WTC11 (cell line): ENCODE data around the gene PAXIP1. TPM values are rescaled to one million over a fixed set of nuclear protein-coding genes. Genes with fewer than 3 reads are reported as not detected.

Source experiments
- ATAC-seq: fragments of 200-7000 bp; cut with Tn5 transposase; 2 replicates; pipeline ENCODE4 v1.10.0; 2021; ENCODE audit warnings: mild to moderate bottlenecking, moderate library complexity
- CTCF ChIA-PET: fragments of 300-600 bp; sonication (Branson Sonifier 250); formaldehyde crosslinking; loops from one replicate; lab custom pipeline; 2021; ENCODE audit warnings: antibody characterized with exemption; lab: Charles Lee
- POLR2A ChIA-PET: fragments of 350-600 bp; sonication (Branson Sonifier 250); formaldehyde crosslinking; loops from one replicate; lab custom pipeline; 2021; ENCODE audit warnings: antibody characterized with exemption; lab: Charles Lee
- DNase-seq: peaks from one replicate; pipeline ENCODE4 v3.0.0; 2021; ENCODE audit warnings: low spot score
- H3K27ac Mint-ChIP-seq: 2 replicates; pipeline ENCODE4 v1.8.0; 2021; ENCODE audit warnings: mixed read lengths
- H3K27me3 Mint-ChIP-seq: 2 replicates; pipeline ENCODE4 v1.8.0; 2021; ENCODE audit warnings: low read depth, mild to moderate bottlenecking, moderate library complexity, mixed read lengths
- H3K36me3 Mint-ChIP-seq: 2 replicates; pipeline ENCODE4 v1.8.0; 2021; ENCODE audit warnings: mixed read lengths
- H3K4me1 Mint-ChIP-seq: 2 replicates; pipeline ENCODE4 v1.8.0; 2022; ENCODE audit warnings: mixed read lengths
- H3K4me3 Mint-ChIP-seq: 2 replicates; pipeline ENCODE4 v1.8.0; 2021; ENCODE audit warnings: mild to moderate bottlenecking, moderate library complexity, mixed read lengths
- H3K9me3 Mint-ChIP-seq: 2 replicates; pipeline ENCODE4 v1.8.0; 2021; ENCODE audit warnings: mixed read lengths
- AR ChIP-seq: fragments of 250-450 bp; sonication (Bioruptor Pico); IDR thresholded peaks from 2 replicates; pipeline ENCODE4 v1.9.0; 2021; ENCODE audit warnings: mild to moderate bottlenecking
- CREM ChIP-seq: sonication (generic); formaldehyde crosslinking; IDR thresholded peaks from 2 replicates; pipeline ENCODE4 v1.8.1; 2022; ENCODE audit warnings: mild to moderate bottlenecking, missing genetic modification reagents, moderate library complexity
- ELF4 ChIP-seq: sonication (generic); formaldehyde crosslinking; IDR thresholded peaks from 2 replicates; pipeline ENCODE4 v1.8.1; 2022; ENCODE audit warnings: low read depth, mild to moderate bottlenecking, moderate library complexity, missing genetic modification reagents
- ERG ChIP-seq: fragments of 250-450 bp; sonication (Bioruptor Pico); IDR thresholded peaks from 2 replicates; pipeline ENCODE4 v1.8.0; 2021; ENCODE audit warnings: mild to moderate bottlenecking
- ESRRA ChIP-seq: sonication (generic); formaldehyde crosslinking; IDR thresholded peaks from 2 replicates; pipeline ENCODE4 v1.8.1; 2022; ENCODE audit warnings: mild to moderate bottlenecking, missing genetic modification reagents, borderline replicate concordance
- FOXK1 ChIP-seq: sonication (generic); formaldehyde crosslinking; IDR thresholded peaks from 2 replicates; pipeline ENCODE4 v1.8.0; 2022; ENCODE audit warnings: mild to moderate bottlenecking, moderate library complexity, missing genetic modification reagents
- HMGA2 ChIP-seq: fragments of 250-450 bp; sonication (Bioruptor Pico); IDR thresholded peaks from 2 replicates; pipeline ENCODE4 v1.4.0; 2021; ENCODE audit warnings: mild to moderate bottlenecking, moderate library complexity
- NFE2L1 ChIP-seq: sonication (generic); formaldehyde crosslinking; IDR thresholded peaks from 2 replicates; pipeline ENCODE4 v1.8.1; 2023; ENCODE audit warnings: missing genetic modification reagents
- PRDM15 ChIP-seq: sonication (generic); formaldehyde crosslinking; IDR thresholded peaks from 2 replicates; pipeline ENCODE4 v1.8.0; 2022; ENCODE audit warnings: missing genetic modification reagents
- RELA ChIP-seq: sonication (generic); formaldehyde crosslinking; IDR thresholded peaks from 2 replicates; pipeline ENCODE4 v1.8.1; 2022; ENCODE audit warnings: missing genetic modification reagents, mild to moderate bottlenecking, borderline replicate concordance
- RORB ChIP-seq: fragments of 250-450 bp; sonication (Bioruptor Pico); IDR thresholded peaks from 2 replicates; pipeline ENCODE4 v1.9.0; 2021; ENCODE audit warnings: mild to moderate bottlenecking
- SP1 ChIP-seq: sonication (generic); formaldehyde crosslinking; conservative IDR thresholded peaks from 2 replicates; pipeline ENCODE4 v1.8.1; 2022; ENCODE audit warnings: missing genetic modification reagents
- STAT6 ChIP-seq: sonication (generic); formaldehyde crosslinking; conservative IDR thresholded peaks from 2 replicates; pipeline ENCODE4 v1.8.1; 2023; ENCODE audit warnings: mild to moderate bottlenecking, low read depth, missing genetic modification reagents, moderate library complexity
- ZNF121 ChIP-seq: sonication (generic); formaldehyde crosslinking; IDR thresholded peaks from 2 replicates; pipeline ENCODE4 v1.8.0; 2023; ENCODE audit warnings: missing genetic modification reagents
- ZNF512 ChIP-seq: sonication (generic); formaldehyde crosslinking; IDR thresholded peaks from 2 replicates; pipeline ENCODE4 v1.8.1; 2022; ENCODE audit warnings: missing genetic modification reagents, borderline replicate concordance
- ZNF671 ChIP-seq: fragments of 250-450 bp; sonication (Bioruptor Pico); IDR thresholded peaks from 2 replicates; pipeline ENCODE4 v1.8.0; 2021; ENCODE audit warnings: mild to moderate bottlenecking
- total RNA-seq: library from RNA; stranded (reverse); gene quantifications from 3 replicates; pipeline ENCODE4 v1.2.3, GENCODE V29; 2021

The PAXIP1 gene
- total RNA-seq, 1 experiment from 2014 or later: 34.1 TPM

GRCh38 chr7:154975984-154976383, 26.9 kb downstream of the PAXIP1 start:
- ChIA-PET POLR2A (no interaction called here), CTCF (interaction anchor here (1.7 kb wide), 1 partner anchor 23 kb away, joined by 6 read pairs; no protein-coding TSS in a partner anchor)
- Mint-ChIP-seq H3K27me3 (no peaks in the 10 kb centered on the region), H3K27ac (no peak overlapping the region; the same call in 1 of the 2 replicates), H3K4me1 (no peaks in the 10 kb centered on the region), H3K36me3 (peaks cover 59% of the 10 kb centered on the region), H3K4me3 (no peak overlapping the region), H3K9me3 (no peaks in the 10 kb centered on the region)
- DNase-seq (no peak), ATAC-seq (no peak)
- TF ChIP-seq SP1 (CRISPR knock-in tag) (no peak), ELF4 (CRISPR knock-in tag) (no peak), ESRRA (CRISPR knock-in tag) (no peak), RELA (CRISPR knock-in tag) (no peak), ERG (no peak), ZNF512 (CRISPR knock-in tag) (no peak), CREM (CRISPR knock-in tag) (no peak), ZNF671 (CRISPR knock-in tag) (no peak)

- POLR2A ChIA-PET: no interaction called here
- no peaks in the 10 kb centered on the region for H3K4me1 Mint-ChIP-seq
- H3K9me3 Mint-ChIP-seq: no peaks in the 10 kb centered on the region
- H3K36me3 Mint-ChIP-seq: peaks cover 63% of the 10 kb centered on the region
- no peak for DNase-seq
- H3K27ac Mint-ChIP-seq: no peak overlapping the region
- H3K27me3 Mint-ChIP-seq: no peaks in the 10 kb centered on the region
- ATAC-seq: no peak
- H3K4me3 Mint-ChIP-seq: no peak overlapping the region
- TF ChIP-seq ZNF121 (CRISPR knock-in tag) (no peak), STAT6 (no peak)
- CTCF ChIA-PET: interaction anchor here (1.2 kb wide), 1 partner anchor 20 kb away, joined by 4 read pairs; no protein-coding TSS in a partner anchor
Observed at GRCh38 chr7:154973381-154973780, 29.5 kb downstream of the PAXIP1 start.

- H3K9me3 Mint-ChIP-seq: no peaks in the 10 kb centered on the region
- H3K4me1 Mint-ChIP-seq: 0 out of 2 replicates have a peak, but pooled peaks cover 4% of the 10 kb centered on the region
- no peak overlapping the region for H3K4me3 Mint-ChIP-seq
- POLR2A ChIA-PET: no interaction called here
- ATAC-seq: no peak
- no peaks in the 10 kb centered on the region for H3K27me3 Mint-ChIP-seq
- no peak for DNase-seq
- CTCF ChIA-PET: no interaction called here
- H3K27ac Mint-ChIP-seq: no peak overlapping the region; the same call in 1 of the 2 replicates
- H3K36me3 Mint-ChIP-seq: peaks cover 76% of the 10 kb centered on the region
- TF ChIP-seq ESRRA (CRISPR knock-in tag) (no peak), NFE2L1 (CRISPR knock-in tag) (no peak), STAT6 (no peak), RORB (CRISPR knock-in tag) (no peak), HMGA2 (CRISPR knock-in tag) (no peak), PRDM15 (no peak), FOXK1 (CRISPR knock-in tag) (no peak), RELA (CRISPR knock-in tag) (no peak), AR (CRISPR knock-in tag) (no peak)
Observed at GRCh38 chr7:154968336-154969001, 34.5 kb downstream of the PAXIP1 start.
